HL-60 (cell line): ENCODE data around the gene CFTR.

ENCODE experiments used
- DNase-seq, 2 experiments: peaks; one replicate each; pipeline ENCODE4 v3.0.0-alpha.2; 2010 to 2020; ENCODE audit warnings: low read depth in 1 of 2, low spot score in 1 of 2
- H3K27ac ChIP-seq: fragments of 250-450 bp; sonication (Bioruptor Pico); replicated peaks from 2 replicates; pipeline ENCODE4 v1.5.1; 2020; ENCODE audit warnings: mild to moderate bottlenecking, moderate library complexity
- H3K27me3 ChIP-seq: fragments of 250-450 bp; sonication (Bioruptor Pico); 2 replicates; pipeline ENCODE4 v1.5.1; 2021; ENCODE audit warnings: mild to moderate bottlenecking, moderate library complexity; ENCODE audit not compliant: insufficient read depth, poor library complexity, severe bottlenecking
- H3K4me3 ChIP-seq: replicated peaks from 2 replicates; pipeline ENCODE4 v1.5.1; 2011; ENCODE audit warnings: mild to moderate bottlenecking, control low read depth, low read length; ENCODE audit not compliant: insufficient read depth
- CTCF ChIP-seq: IDR thresholded peaks from one replicate; pipeline ENCODE4 v1.5.1; 2011; ENCODE audit warnings: low read length, control low read depth, inconsistent platforms; ENCODE audit not compliant: insufficient read depth
- GABPA ChIP-seq: IDR thresholded peaks from 2 replicates; pipeline ENCODE4 v1.6.1; 2012; ENCODE audit warnings: low read depth
- POLR2AphosphoS5 ChIP-seq: IDR thresholded peaks from 2 replicates; pipeline ENCODE4 v1.6.1; 2012; ENCODE audit warnings: low read depth
- REST ChIP-seq: IDR thresholded peaks from 2 replicates; pipeline ENCODE4 v1.6.1; 2012; ENCODE audit warnings: low read depth; ENCODE audit not compliant: insufficient replicate concordance
- SPI1 ChIP-seq: IDR thresholded peaks from 2 replicates; pipeline ENCODE4 v1.6.1; 2012; ENCODE audit warnings: low read depth, mild to moderate bottlenecking, borderline replicate concordance

The CFTR gene

GRCh38 chr7:117665368-117665767 is 185.5 kb downstream of the CFTR start:
- Histone ChIP-seq H3K27ac (no peak overlapping the region), H3K27me3 (no peaks in the 10 kb centered on the region), H3K4me3 (no peak overlapping the region)
- TF ChIP-seq POLR2AphosphoS5 = no peak
- TF ChIP-seq CTCF = no peak
- TF ChIP-seq SPI1 = no peak
- no peak for TF ChIP-seq GABPA
- TF ChIP-seq REST = no peak
- DNase-seq = no peak

GRCh38 chr7:117666031-117666430 is 186.2 kb downstream of the CFTR start:
- Histone ChIP-seq H3K27me3 (no peaks in the 10 kb centered on the region), H3K27ac (no peak overlapping the region), H3K4me3 (no peak overlapping the region)
- no peak for DNase-seq
- TF ChIP-seq GABPA (no peak), POLR2AphosphoS5 (no peak), CTCF (no peak), REST (no peak), SPI1 (no peak)

- H3K27ac ChIP-seq = no peak overlapping the region
- TF ChIP-seq SPI1 (no peak), GABPA (no peak), CTCF (no peak), POLR2AphosphoS5 (no peak)
Observed at GRCh38 chr7:117666689-117667088, 186.9 kb downstream of the CFTR start.

DNA sequence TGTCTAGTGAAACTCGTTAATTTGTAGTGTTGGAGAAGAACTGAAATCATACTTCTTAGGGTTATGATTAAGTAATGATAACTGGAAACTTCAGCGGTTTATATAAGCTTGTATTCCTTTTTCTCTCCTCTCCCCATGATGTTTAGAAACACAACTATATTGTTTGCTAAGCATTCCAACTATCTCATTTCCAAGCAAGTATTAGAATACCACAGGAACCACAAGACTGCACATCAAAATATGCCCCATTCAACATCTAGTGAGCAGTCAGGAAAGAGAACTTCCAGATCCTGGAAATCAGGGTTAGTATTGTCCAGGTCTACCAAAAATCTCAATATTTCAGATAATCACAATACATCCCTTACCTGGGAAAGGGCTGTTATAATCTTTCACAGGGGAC is 187.6 kb downstream of the CFTR start:
- DNase-seq = no peak
- TF ChIP-seq POLR2AphosphoS5 (no peak), REST (no peak), CTCF (no peak), SPI1 (no peak), GABPA (no peak)
- H3K4me3 ChIP-seq = no peak overlapping the region
- H3K27ac ChIP-seq = no peak overlapping the region
- no peaks in the 10 kb centered on the region for H3K27me3 ChIP-seq

More at GRCh38 chr7:117666689-117667088, 186.9 kb downstream of the CFTR start:
- Histone ChIP-seq H3K4me3 (no peak overlapping the region), H3K27me3 (no peaks in the 10 kb centered on the region)
- no peak for DNase-seq
